Stimulated activated CD4-positive, alpha-beta T cell treated with anti-CD3 and anti-CD28 coated beads, Interleukin-1b, Interleukin-23, amount 100 ng/mL, for 1 hour (primary cell): ENCODE data around the gene GABRG3.

Experiments used
- DNase-seq, 2 donors: peaks; one replicate each; pipeline ENCODE4 v3.0.0-alpha.2; 2020; ENCODE audit warnings: low read depth in 2 of 2

Gene GABRG3

DNA sequence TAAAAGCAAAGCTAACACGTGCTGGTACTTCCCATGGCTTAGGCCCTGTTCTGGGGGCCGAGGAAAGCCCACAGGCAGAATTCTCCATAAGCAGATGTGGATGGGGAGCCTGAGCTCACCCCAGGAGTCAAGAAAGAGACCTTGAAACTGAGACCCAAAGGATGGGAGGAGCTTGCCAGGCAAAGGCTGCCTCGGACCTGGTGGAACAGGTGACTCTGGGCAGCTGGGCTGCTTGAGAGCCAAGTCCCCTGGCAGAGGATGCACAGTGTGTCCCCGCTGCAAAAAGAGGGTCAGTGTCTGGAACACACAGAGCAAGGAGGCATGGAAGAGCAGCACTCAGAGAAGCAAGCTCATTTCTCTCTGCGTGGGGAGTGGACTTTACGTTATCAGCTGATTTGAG lies 528.7 kb downstream of the GABRG3 start:
- DNase-seq = no peak

- DNase-seq = no peak
Measured at GRCh38 chr15:27500206-27500605, 529.2 kb downstream of the GABRG3 start.

DNA sequence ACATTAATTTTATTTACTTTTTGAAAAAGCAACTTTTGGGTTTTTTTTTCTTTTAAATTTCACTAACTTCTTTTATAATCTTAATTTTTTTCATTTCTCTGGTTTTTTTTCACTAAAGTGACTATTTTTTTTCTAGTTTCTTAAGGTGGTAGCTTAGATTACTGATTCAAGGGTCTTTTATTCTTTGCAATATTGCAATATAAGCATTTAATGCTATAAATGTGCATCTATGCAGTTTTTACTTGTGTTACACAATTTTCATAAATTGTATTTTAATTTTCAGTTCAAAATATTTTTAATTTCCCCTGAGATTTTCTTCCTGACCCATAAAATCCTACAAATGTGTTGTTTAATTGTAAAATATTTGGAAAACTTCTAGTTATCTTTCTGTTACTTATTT lies 535.8 kb downstream of the GABRG3 start:
- DNase-seq = no peak

- DNase-seq = no peak
Measured at GRCh38 chr15:27509014-27509413, 538.0 kb downstream of the GABRG3 start.

DNA sequence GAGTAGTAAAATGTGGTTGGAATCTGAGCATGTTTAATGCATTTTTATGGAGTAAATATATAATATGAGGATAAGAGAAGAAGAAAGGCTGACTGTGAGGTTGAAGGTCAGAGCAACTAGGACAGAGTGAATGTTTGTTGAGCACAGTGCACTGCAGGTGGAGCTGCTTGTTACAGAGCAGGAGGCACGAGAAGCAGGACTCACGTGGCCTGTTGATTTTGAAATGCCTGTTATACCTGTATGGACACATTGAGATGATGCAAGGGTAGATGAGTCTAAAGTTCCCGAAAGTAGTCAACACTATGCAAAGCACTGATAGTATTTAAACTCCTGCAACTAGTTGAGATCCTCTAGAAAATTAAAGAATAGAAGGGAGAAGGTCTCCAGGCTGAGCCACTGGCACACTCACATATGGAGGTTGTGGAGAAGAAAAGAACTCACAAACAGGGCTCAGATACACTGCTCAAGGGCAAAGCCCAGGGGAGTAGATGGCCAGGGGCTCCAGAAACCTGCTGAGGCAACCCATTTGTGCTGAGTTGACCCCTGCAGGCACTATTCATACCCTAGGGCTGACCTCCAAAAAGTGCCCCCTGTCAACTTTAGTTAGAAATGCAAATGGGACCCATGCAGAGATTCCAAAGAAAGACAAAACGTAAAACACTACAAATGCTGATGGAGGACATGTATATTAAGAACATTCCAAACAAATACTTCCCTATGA lies 541.5 kb downstream of the GABRG3 start:
- no peak for DNase-seq

GRCh38 chr15:27514526-27514925 lies 543.5 kb downstream of the GABRG3 start:
- DNase-seq = no peak

- DNase-seq = no peak
Measured at GRCh38 chr15:27527490-27528067, 556.6 kb downstream of the GABRG3 start.

GRCh38 chr15:27529399-27529798 lies 558.4 kb downstream of the GABRG3 start:
- no peak for DNase-seq

DNA sequence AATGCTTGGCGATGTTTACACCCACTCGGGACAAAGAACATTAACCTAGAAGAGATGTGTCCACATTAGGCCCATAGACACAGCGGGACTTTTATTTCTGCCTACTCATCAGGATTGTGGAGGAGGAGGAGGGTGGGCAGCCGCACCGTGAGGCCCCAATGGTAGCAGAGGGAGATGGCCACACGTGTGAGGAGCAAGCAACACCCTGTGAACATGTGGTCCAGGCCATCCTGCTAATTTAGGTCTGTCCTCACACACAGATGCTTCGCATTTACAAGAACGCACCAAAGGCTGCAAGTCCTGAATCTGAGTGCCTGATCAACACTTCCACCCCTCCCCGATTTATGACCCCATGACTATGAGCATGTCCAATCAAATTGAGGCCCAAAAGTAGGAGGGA lies 560.0 kb downstream of the GABRG3 start:
- no peak for DNase-seq

DNA sequence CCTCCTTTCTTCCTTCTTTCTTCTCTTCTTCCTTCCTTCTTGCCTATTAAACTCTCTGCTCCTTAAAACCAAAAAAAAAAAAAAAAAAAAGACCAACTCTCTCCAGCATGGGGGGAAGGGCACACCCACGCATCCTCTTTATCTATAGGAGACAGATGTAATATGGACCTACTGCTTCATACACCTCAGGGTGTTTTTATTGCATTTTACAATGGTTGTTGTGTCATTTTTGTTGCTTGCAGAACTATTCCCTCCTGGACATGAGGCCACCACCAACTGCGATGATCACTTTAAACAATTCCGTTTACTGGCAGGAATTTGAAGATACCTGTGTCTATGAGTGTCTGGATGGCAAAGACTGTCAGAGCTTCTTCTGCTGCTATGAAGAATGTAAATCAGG lies 561.4 kb downstream of the GABRG3 start:
- no peak for DNase-seq

DNA sequence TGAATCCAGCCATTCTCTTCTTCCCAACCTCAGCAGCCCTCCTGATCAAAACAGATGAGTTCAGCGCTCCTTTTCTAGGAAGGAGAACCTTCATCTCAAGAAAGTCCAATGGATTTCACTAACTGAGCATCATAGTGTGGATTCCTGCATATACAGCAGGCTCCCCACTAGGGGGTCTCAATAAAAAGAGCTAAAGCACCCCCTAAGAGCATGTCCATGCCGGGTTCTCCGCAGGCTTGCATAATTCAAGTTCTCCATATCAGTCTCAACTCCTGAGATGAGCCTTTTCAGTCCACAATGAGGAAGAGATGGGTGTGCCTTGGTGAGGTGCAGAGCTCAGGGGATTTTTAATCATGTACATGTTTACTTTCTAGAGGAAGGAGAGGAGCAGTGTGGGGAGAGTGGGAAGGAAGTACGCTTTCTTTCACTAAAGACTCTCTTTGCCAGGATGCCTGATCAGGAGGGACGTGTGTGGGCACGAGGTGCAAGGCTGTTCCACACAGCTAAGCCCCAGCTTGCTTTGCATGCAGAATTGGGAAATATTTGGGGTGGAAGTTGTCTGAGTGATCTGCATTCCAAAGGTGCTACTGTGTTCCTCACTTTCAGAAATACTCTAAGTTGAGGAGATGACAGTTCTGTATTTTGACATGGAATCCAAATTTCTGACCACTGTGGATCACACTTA lies 564.6 kb downstream of the GABRG3 start:
- no peak for DNase-seq

- DNase-seq = no peak
Measured at GRCh38 chr15:27538325-27538724, 567.3 kb downstream of the GABRG3 start.

GRCh38 chr15:27541581-27541980 lies 570.6 kb downstream of the GABRG3 start:
- DNase-seq = no peak

GRCh38 chr15:27545494-27546255 lies 574.7 kb downstream of the GABRG3 start:
- DNase-seq = no peak

DNA sequence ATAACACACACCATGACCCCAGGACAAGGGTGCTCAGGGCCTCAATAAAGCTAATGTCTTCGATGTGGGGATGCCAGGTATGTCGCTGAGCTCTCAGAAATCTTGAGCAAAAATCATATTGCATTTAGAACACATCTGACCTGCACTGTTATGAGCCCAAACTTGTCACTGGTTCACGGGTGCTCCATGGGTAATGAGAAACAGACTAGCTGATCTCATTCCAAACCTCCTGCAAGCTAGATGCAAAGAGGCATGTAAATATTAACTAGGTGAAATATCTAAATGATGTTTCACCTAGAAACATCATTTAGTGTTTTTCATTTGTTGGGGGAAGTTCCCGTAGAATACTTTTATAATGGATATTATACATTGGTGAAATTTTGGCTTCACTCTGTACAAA lies 578.8 kb downstream of the GABRG3 start:
- DNase-seq = no peak

DNA sequence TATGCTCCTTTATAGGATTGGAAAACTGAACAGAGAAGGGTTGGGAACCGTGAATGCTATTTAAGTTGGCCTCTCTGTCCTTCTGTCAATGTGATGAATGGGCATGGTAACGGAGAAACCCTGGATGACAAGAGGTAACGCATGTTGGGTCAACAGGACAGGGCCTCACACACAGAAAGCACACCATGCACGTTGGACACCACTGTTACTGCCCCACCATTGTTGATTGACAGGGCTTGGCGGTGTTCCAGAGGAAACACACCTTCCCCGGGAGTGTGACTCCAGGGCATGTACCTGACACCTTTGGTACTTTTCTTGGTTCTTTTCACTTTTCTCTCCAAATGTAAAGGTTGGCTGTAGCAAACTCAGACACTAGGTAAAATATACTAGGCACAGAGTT lies 579.7 kb downstream of the GABRG3 start:
- DNase-seq = no peak

DNA sequence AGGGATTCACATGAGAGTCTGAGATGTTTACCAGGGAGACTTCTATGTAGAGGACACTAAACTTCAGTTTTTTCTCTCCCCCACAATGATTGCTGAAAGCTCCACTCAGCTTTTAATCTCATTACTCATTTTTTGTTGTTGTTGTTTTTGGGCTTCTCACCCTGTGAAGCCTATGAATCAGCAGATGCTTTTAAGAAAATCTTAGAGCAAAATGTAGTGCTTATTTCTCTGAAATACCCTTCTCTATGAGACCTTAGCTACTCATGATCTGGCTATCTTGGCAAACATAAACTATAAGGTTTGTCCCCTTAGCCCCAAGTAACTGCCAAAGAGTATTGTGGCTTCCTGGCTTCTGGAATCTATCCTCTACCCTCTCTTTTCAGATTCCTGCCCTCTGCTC lies 590.8 kb downstream of the GABRG3 start:
- DNase-seq = no peak

DNA sequence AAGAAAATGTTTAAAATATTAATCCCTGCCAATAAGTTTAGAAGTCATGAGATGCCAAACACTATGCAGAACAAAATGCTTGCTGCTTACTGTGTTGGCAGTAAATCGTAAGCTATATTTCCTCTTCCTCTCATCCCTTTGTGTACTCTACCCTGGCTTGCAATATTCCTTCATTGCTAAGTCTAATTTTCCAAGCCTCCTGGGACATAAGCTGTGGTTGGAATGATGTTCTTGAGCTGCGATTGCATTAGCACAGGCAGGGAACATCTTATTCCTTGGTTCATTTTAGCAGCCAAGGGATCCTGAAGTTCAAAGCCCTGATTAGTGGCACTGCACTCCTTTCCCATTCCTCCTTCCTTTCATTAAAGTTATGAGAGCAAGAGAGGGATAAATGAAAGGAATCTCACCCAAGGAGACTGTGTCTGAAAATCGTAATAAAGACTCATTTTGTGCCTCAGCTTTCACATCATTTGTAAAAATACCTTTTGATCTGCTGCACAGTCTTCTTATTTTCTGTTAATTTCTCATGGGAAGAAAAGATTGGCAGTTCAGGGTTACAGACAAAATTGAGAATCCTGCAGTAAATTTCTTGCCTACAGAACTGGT lies 592.9 kb downstream of the GABRG3 start:
- no peak for DNase-seq

DNA sequence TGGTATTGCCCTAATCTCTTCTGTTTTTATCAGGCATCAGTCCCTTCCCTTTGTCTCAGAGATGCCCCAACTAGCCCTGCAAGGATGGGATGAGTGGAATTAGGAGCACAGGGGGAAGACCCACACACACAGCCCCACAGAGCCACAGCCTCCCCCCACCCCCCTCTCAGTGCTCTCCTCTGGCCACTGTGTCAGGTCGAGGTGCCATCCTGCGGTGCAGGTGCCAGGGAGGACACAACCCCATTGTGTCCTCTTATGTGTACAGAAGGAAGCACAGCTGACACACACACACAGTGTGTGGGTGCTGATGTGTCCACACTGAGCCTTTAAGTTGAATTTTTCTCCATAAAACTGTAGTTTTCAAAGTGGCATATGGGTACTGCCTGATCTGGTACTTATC lies 593.7 kb downstream of the GABRG3 start:
- no peak for DNase-seq

DNA sequence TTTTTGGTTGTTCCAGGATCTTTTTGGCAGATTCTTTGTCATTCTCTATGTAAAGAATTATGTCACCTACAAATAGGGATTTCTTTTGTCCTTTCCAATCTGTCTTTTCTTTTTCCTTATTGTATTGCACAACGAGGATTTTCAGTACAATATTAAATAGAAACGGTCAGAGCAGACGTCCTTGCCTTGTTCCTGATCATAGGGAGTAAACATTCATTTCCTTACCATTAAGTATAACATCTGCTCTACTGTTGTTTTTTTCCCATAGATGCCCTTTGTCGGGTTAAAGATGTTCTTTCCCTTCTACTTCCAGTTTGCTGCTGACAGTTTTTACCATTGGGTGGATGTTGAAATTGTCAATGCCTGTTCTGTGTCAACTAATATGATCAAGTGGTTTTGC lies 599.8 kb downstream of the GABRG3 start:
- DNase-seq = no peak

- DNase-seq = no peak
Measured at GRCh38 chr15:27573805-27574485, 603.0 kb downstream of the GABRG3 start.
